Peyer's patch (tissue), 4 donors: Measurements from ENCODE around the gene RBMXL3. TPM values are rescaled to one million over a fixed set of nuclear protein-coding genes. Genes with fewer than 3 reads are reported as not detected.

Experiments
- DNase-seq, 3 donors: peaks; one replicate each; pipeline ENCODE4 v3.0.0-alpha.2; 2017 to 2019
- H3K27ac ChIP-seq, 4 donors: fragments of 200-600 bp; sonication (generic); one replicate each; pipeline ENCODE4 v1.5.1; 2016 to 2019
- H3K27me3 ChIP-seq, 2 donors: fragments of 200-600 bp; sonication (generic); one replicate each; pipeline ENCODE4 v1.5.1; 2019
- H3K36me3 ChIP-seq, 3 donors: fragments of 200-600 bp; sonication (generic); one replicate each; pipeline ENCODE4 v1.5.1; 2016 to 2019
- H3K4me1 ChIP-seq, 4 donors: fragments of 200-600 bp; sonication (generic); one replicate each; pipeline ENCODE4 v1.5.1; 2016 to 2019
- H3K4me3 ChIP-seq, 4 donors: fragments of 200-600 bp; sonication (generic); 1 replicate in 3 of 4; 2 replicates in 1 of 4; pipeline ENCODE4 v1.5.1; 2016 to 2019; ENCODE audit warnings: mild to moderate bottlenecking in 1 of 4
- H3K9me3 ChIP-seq, 4 donors: fragments of 200-600 bp; sonication (generic); one replicate each; pipeline ENCODE4 v1.5.1; 2016 to 2019; ENCODE audit warnings: mild to moderate bottlenecking in 1 of 4
- CTCF ChIP-seq, 6 experiments: fragments of 450-650 bp in 4 of 6; fragments of 200-600 bp in 2 of 6; sonication (generic) in 1 of 6; IDR thresholded peaks; one replicate each; pipeline ENCODE4 v1.5.1; 2017 to 2019; ENCODE audit warnings: antibody characterized with exemption in 6 of 6, mild to moderate bottlenecking in 3 of 6, moderate library complexity in 1 of 6
- POLR2A ChIP-seq, 2 donors: fragments of 450-650 bp; IDR thresholded peaks; one replicate each; pipeline ENCODE4 v1.5.1; 2017; ENCODE audit warnings: antibody characterized with exemption in 2 of 2, mild to moderate bottlenecking in 2 of 2, moderate library complexity in 2 of 2
- total RNA-seq, 4 donors: library from RNA; depleted of rRNA; stranded (reverse); fragments of >200 nt; gene quantifications; one replicate each; pipeline ENCODE4 v1.1.0, GENCODE V29; 2016

Gene RBMXL3
- total RNA-seq, 4 donors from 2014 or later, result not detected

- Histone ChIP-seq H3K9me3 (no peaks in the 10 kb centered on the region), H3K4me1 (no peaks in the 10 kb centered on the region), H3K27me3 (no peaks in the 10 kb centered on the region), H3K36me3 (no peaks in the 10 kb centered on the region), H3K4me3 (no peak overlapping the region), H3K27ac (no peak overlapping the region)
- TF ChIP-seq CTCF (IDR thresholded peaks at IDR 0.05), result no peak
- no peak for TF ChIP-seq POLR2A (IDR thresholded peaks at IDR 0.05)
- no peak for DNase-seq
Observed at GRCh38 chrX:115178473-115178872, 10.7 kb upstream of the RBMXL3 start.

- TF ChIP-seq CTCF (IDR thresholded peaks at IDR 0.05) (no peak), POLR2A (IDR thresholded peaks at IDR 0.05) (no peak)
Observed at GRCh38 chrX:115183980-115184379, 5.2 kb upstream of the RBMXL3 start.

DNA sequence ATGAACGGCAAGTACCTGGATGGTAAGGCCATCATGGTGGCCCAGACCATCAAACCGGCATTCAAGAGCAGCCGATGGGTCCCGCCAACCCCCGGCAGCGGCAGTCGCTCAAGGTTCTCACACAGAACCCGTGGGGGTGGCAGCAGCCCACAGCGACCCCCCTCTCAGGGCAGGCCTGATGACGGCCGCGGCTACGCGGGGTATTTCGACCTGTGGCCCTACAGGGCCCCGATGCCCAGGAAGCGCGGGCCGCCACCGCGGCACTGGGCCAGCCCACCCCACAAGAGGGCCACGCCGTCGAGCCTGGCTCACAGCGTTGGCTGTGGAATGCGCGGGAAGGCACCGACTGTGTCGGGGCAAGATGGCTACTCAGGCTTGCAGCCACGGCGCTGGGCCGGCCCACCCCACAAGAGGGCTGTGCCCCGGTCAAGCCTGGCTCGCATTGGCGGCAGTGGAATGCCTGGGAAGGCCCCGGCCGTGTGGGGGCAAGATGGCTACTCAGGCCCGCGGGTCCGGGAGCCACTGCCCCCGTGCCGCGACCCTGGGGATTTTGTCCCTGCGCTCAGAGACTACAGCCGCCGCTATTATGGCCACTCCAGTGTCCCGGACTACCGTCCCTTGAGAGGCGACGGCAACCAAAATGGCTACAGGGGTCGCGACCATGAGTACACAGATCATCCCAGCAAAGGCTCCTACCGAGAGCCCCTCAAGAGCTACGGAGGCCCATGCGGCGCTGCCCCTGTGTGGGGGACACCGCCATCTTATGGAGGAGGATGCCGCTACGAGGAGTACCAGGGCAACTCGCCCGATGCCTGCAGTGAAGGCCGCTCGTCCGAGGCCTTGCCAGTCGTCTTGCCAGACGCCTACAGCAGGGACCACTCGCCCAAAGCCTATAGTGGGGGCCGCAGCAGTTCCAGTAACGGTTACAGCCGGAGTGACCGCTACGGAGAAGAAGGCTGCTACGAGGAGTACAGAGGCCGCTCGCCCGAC is 731 bp downstream of the RBMXL3 start:
- H3K36me3 ChIP-seq, result no peaks in the 10 kb centered on the region
- TF ChIP-seq CTCF (IDR thresholded peaks at IDR 0.05), result no peak
- TF ChIP-seq POLR2A (IDR thresholded peaks at IDR 0.05), result no peak
- DNase-seq, result no peak
- no peaks in the 10 kb centered on the region for H3K4me1 ChIP-seq
- H3K27me3 ChIP-seq, result no peaks in the 10 kb centered on the region
- H3K4me3 ChIP-seq, result no peak overlapping the region
- no peak overlapping the region for H3K27ac ChIP-seq
- no peaks in the 10 kb centered on the region for H3K9me3 ChIP-seq

More at GRCh38 chrX:115183980-115184379, 5.2 kb upstream of the RBMXL3 start:
- DNase-seq, result no peak
- Histone ChIP-seq H3K9me3 (no peaks in the 10 kb centered on the region), H3K27ac (no peak overlapping the region), H3K36me3 (no peaks in the 10 kb centered on the region), H3K4me3 (no peak overlapping the region), H3K4me1 (no peaks in the 10 kb centered on the region), H3K27me3 (no peaks in the 10 kb centered on the region)

- Histone ChIP-seq H3K4me3 (no peak overlapping the region), H3K4me1 (no peaks in the 10 kb centered on the region), H3K27ac (no peak overlapping the region), H3K36me3 (no peaks in the 10 kb centered on the region), H3K9me3 (no peaks in the 10 kb centered on the region), H3K27me3 (no peaks in the 10 kb centered on the region)
- TF ChIP-seq CTCF (IDR thresholded peaks at IDR 0.05), result no peak
- no peak for TF ChIP-seq POLR2A (IDR thresholded peaks at IDR 0.05)
- no peak for DNase-seq
Observed at GRCh38 chrX:115190636-115191489, 1.7 kb downstream of the RBMXL3 start.

DNA sequence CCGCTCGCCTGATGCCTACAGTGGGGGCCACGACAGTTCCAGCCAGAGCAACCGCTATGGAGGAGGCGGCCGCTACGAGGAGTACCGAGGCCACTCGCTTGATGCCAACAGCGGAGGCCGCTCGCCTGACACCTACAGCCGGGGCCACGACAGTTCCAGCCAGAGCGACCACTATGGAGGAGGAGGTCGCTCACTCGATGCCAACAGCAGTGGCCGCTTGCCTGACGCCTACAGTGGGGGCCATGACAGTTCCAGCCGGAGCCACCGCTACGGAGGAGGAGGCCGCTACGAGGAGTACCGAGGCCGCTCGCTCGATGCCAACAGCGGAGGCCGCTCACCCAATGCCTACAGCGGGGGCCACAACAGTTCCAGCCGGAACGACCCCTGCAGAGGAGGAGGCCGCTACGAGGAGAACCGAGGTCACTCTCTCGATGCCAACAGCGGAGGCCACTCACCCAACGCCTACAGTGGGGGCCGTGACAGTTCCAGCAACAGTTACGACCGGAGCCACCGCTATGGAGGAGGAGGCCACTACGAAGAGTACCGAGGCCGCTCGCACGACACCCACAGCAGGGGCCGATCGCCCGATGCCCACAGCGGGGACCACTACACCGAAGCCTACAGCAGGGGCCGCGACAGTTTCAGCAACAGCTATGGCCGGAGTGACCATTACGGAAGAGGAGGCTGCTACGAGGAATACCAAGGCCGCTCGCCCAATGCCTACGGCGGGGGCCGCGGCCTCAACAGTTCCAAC is 2.5 kb downstream of the RBMXL3 start:
- no peak for TF ChIP-seq CTCF (IDR thresholded peaks at IDR 0.05)
- no peak for TF ChIP-seq POLR2A (IDR thresholded peaks at IDR 0.05)
- H3K4me3 ChIP-seq, result no peak overlapping the region
- no peak overlapping the region for H3K27ac ChIP-seq
- no peak for DNase-seq
- no peaks in the 10 kb centered on the region for H3K4me1 ChIP-seq
- H3K27me3 ChIP-seq, result no peaks in the 10 kb centered on the region
- no peaks in the 10 kb centered on the region for H3K9me3 ChIP-seq
- H3K36me3 ChIP-seq, result no peaks in the 10 kb centered on the region
